D721Med (cell line): ENCODE measurements around the gene AGA.

Experiments used
- DNase-seq: peaks from one replicate; pipeline ENCODE4 v3.0.0; 2011; ENCODE audit warnings: low spot score; ENCODE audit not compliant: insufficient read length
- FAIRE-seq: peaks from 2 replicates; lab custom pipeline; 2011; peaks lifted over from hg19 to GRCh38; lab: Jason Lieb, UNC
- TF ChIP-seq, protein P1 (sequence below): IDR thresholded peaks from 2 replicates; pipeline ENCODE4 v1.5.1; 2012; ENCODE audit warnings: mild to moderate bottlenecking, control low read depth; ENCODE audit not compliant: insufficient read depth; ENCODE audit errors: missing control alignments

AGA gene

DNA sequence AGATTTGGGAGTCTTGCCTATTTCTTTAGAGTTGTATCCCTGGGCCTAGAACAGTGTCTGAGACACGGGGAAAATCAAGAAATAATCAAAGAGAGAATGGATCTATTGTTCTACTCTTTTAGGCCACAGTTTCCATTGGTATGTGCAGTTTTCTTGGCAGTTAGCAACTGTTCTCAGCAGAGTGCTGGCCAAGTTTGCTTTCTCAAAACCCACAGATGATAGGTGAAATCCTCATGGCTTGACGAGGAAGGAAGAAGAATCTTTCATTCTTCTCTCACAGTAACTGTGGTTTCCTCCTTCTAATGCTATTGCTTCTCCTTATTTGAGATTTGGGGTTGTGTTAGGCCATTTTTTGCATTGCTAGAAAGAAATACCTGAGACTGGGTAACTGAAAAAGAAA is 42.2 kb downstream of the AGA start:
- TF ChIP-seq, protein P1, sequence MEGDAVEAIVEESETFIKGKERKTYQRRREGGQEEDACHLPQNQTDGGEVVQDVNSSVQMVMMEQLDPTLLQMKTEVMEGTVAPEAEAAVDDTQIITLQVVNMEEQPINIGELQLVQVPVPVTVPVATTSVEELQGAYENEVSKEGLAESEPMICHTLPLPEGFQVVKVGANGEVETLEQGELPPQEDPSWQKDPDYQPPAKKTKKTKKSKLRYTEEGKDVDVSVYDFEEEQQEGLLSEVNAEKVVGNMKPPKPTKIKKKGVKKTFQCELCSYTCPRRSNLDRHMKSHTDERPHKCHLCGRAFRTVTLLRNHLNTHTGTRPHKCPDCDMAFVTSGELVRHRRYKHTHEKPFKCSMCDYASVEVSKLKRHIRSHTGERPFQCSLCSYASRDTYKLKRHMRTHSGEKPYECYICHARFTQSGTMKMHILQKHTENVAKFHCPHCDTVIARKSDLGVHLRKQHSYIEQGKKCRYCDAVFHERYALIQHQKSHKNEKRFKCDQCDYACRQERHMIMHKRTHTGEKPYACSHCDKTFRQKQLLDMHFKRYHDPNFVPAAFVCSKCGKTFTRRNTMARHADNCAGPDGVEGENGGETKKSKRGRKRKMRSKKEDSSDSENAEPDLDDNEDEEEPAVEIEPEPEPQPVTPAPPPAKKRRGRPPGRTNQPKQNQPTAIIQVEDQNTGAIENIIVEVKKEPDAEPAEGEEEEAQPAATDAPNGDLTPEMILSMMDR = no peak
- FAIRE-seq = no peak
- no peak for DNase-seq

DNA sequence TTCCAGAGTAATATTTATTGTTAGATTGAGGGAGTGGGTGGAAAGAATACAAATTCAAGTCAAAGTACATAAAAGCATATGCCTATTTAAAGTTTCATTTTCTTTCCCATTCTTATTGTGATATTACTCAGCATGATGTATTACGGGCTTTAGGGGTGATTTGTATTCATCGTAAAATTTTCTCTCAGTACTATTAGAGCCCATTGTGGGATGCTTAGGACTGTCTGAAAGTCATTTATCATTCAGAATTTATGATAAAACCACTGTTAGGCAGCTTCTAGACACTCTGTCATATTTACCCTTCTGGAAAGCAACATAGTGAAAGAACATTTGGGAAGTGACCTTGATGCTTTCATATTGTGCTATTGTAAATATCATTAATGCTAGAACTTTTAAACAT is 45.9 kb downstream of the AGA start:
- FAIRE-seq (no peak), DNase-seq (no peak)

DNA sequence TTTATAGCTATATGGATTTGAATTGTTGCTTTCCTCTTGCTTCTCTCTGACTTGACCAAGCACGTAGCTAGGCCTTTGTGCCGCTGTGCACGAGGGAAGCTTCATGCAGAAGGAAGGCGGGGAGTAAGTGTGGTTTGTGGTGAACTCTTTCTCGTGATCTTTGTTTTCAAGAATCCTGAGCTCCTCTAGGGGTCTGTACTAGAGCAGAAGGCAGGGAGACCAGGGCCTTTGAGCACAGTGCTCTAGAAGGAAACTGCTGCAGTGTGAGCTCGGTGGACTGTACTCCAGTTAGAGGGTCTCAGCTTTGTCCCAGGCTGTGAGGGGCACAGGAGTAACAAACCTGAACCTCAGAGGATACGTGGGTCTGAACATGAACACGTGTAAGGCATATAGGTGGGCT is 49.0 kb downstream of the AGA start:
- DNase-seq (no peak), FAIRE-seq (no peak)
- TF ChIP-seq, protein P1 = no peak

More for the DNA sequence above, 45.9 kb downstream of the AGA start:
- TF ChIP-seq, protein P1 = no peak

DNA sequence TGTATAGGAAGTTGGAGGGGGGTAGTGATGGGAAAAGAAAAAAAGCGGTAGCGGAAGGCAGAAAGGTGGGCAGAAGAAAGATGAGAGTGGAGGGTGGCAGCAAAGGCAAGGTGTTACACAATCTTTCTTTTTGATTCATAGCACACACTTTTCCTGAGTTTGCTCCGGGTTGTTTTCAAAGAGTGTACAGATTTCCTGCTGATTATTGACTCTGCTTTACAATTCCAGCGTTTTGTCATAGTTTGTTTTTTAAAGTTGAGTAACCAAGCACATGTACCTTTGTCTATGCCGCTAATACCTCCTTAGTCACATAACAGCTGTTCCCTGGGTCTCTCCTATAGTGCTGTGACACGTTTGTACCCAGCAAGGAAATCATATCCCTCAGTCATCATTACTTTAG is 50.3 kb downstream of the AGA start:
- DNase-seq = no peak
- FAIRE-seq = no peak
- TF ChIP-seq, protein P1 = no peak

DNA sequence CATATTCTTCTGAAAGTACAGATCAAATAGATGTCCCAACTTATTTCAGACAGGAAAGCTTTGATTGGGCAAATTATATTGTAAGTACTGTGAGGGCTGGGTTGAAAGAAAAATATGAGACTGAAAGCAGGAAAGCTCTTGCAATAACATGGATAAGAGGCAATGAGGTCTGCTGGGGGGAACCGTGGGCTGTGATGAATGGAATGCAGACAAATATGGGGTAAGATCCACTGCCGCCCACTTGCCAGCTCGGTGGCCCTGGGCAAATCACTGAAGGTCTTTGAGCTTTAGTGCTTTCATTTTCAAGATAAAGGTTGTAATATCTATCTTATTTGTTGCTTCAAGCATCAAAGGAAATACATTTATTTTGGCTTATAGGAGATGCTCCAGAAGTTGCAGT is 51.0 kb downstream of the AGA start:
- TF ChIP-seq, protein P1 = no peak
- no peak for FAIRE-seq
- no peak for DNase-seq

DNA sequence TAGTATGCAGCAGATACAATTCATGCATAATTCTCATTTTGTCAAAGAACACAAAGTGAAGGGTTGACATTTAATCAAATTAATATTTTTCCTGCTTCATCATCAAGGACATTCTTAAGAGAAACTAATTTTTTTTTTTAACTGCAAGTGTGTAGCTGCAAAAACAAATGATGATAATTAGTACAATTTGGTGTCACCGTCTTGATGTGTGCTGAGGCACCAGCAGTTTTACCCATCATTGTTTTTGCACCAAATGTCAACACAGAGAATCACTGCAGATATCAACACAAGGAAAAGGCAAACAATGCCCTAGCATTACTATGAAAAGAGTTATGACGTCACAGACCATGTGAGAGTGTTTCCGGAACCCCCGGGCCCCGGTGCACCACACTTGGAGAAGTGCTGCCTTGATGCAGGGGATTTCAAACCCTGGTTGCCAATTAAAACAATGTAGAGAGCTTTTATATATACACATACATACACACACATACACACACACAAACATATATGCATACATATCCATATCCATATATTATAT is 55.9 kb downstream of the AGA start:
- TF ChIP-seq, protein P1 = no peak
- DNase-seq (no peak), FAIRE-seq (no peak)

DNA sequence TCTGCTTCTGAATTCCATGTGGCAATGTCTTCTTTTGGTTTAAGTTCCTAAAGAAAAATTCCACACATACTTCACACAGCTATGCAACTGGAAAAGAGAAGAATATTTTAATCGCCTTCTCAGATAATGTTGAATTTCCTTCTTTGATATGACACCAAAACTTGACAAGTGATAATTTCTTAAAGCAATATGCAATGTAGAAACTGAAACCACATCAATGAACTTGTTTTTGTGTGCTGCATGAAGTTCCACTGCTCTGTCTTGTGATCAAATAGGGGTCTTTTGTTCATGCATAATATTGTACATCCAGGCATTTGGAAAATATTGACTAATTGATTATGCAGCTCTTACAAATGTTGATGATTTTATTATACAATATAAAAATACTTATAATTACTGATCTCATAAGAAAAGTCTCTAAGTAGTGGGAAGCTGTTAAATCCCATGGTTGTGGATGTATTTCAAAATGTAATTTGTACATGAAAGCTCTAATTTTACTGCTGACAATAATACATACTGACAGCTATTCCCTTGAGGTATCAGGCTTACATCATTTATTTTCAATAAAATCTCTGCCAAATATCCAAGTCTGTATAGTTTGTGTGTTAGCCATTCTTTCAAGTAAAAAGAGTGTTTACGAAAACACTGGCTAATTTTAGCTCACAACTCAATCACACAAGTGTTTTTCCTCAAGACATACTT is 56.5 kb downstream of the AGA start:
- peak; percentile 6 for FAIRE-seq
- TF ChIP-seq, protein P1 = no peak
- DNase-seq = no peak
